Epithelial cell of esophagus (primary cell): Measurements from ENCODE around the gene ELL.

Source experiments
- DNase-seq: peaks from one replicate; pipeline ENCODE4 v3.0.0; 2010; ENCODE audit warnings: low read depth
- H3K4me3 ChIP-seq: 2 replicates; pipeline ENCODE4 v1.5.1; 2011; ENCODE audit warnings: mild to moderate bottlenecking, low read length, control low read depth
- CTCF ChIP-seq: IDR thresholded peaks from 2 replicates; pipeline ENCODE4 v1.5.1; 2011; ENCODE audit warnings: low read depth, mild to moderate bottlenecking, low read length, control low read depth, inconsistent platforms; ENCODE audit not compliant: insufficient read depth; ENCODE audit errors: missing control alignments

Gene ELL

GRCh38 chr19:18513868-18514267 lies 8.0 kb downstream of the ELL start:
- DNase-seq, result no peak
- H3K4me3 ChIP-seq, result no peak overlapping the region
- no peak for TF ChIP-seq CTCF

DNA sequence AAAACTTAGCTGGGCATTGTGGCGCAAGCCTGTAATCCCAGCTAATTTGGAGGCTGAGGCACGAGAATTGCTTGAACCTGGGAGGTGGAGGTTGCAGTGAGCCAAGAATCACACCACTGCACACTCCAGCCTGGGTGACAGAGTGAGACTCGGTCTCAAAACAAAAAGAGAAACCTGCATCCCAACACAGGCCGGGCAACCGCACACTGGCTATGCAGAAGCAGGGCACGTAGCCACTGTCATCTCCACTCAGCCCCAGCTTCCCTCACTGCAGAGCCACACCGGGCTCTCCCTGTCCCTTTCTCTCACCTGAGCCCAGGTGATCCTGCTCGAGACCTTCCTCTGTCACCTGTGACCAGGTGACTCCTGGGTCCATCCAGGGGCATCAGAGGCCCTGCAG lies 11.7 kb downstream of the ELL start:
- H3K4me3 ChIP-seq, result no peak overlapping the region
- TF ChIP-seq CTCF, result no peak
- DNase-seq, result no peak

GRCh38 chr19:18508585-18508984 lies 13.3 kb downstream of the ELL start:
- no peak for TF ChIP-seq CTCF
- no peak overlapping the region for H3K4me3 ChIP-seq
- DNase-seq, result no peak

- TF ChIP-seq CTCF, result no peak
- no peak overlapping the region for H3K4me3 ChIP-seq
- DNase-seq, result no peak
Measured at GRCh38 chr19:18507727-18508440, 14.0 kb downstream of the ELL start.

- TF ChIP-seq CTCF, result no peak
- no peak overlapping the region for H3K4me3 ChIP-seq
- DNase-seq, result no peak
Measured at GRCh38 chr19:18507021-18507726, 14.7 kb downstream of the ELL start.

DNA sequence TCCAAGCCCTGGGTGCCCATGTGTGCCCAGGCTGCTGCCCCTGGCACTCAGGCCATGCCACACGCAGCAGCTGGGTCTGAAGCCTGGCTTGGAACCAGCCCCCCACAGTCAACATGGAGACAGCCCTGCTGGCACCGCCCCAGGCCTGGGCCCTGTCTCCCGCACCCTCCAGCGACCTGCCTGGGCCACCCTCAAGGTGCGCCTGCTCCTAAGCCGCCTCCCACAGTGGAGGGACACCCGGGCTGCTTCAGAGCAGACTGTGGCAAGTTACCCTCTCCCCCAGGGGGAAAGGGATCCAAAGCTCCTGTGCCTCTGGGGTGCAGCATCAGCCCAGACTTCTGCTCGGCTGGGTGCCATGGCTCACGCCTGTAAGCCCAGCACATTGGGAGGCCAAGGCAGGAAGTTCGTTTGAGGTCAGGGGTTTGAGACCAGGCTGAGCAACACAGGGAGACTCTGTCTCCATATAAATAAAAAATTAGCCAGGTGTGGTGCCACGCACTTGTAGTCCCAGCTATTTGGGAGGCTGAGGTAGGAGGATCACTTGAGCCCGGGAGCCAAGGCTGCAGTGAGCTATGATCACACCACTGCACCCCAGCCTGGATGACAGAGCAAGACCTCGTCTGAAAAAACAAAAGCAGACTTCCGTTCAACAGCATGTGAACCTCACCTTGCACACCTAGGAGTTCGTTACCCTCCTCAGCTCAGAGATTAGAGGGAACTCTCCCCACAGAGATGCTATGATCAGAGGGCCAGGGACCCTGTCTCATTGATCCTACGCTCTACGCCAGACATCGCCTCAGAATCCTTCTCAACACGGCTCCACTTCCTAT lies 15.6 kb downstream of the ELL start:
- DNase-seq, result no peak
- no peak for TF ChIP-seq CTCF
- no peak overlapping the region for H3K4me3 ChIP-seq
